Loucy (cell line): ENCODE data around the gene NDRG2.

Experiments
- H2AFZ ChIP-seq: fragments of 200-600 bp; sonication (generic); 2 replicates; pipeline ENCODE4 v1.6.0; 2016; ENCODE audit warnings: antibody characterized with exemption, mild to moderate bottlenecking, low read length, moderate library complexity
- H3F3A ChIP-seq: fragments of 200-600 bp; 2 replicates; pipeline ENCODE4 v1.6.0; 2016; ENCODE audit warnings: antibody characterized with exemption, low read depth, mild to moderate bottlenecking
- H3K27me3 ChIP-seq: fragments of 200-600 bp; sonication (generic); 2 replicates; pipeline ENCODE4 v1.6.1; 2014; ENCODE audit warnings: low read length, mild to moderate bottlenecking; ENCODE audit not compliant: insufficient read depth, poor library complexity, severe bottlenecking
- H3K36me3 ChIP-seq: fragments of 200-600 bp; sonication (generic); 2 replicates; pipeline ENCODE4 v1.6.1; 2016; ENCODE audit warnings: low read length; ENCODE audit not compliant: insufficient read depth
- H3K4me1 ChIP-seq: fragments of 200-600 bp; sonication (generic); 2 replicates; pipeline ENCODE4 v1.5.1; 2014; ENCODE audit warnings: low read length, mild to moderate bottlenecking; ENCODE audit not compliant: insufficient read depth, poor library complexity, severe bottlenecking
- H3K4me2 ChIP-seq: fragments of 200-600 bp; sonication (generic); 2 replicates; pipeline ENCODE4 v1.6.0; 2014; ENCODE audit warnings: antibody characterized with exemption, low read length, low read depth, mild to moderate bottlenecking; ENCODE audit not compliant: poor library complexity, severe bottlenecking
- H3K4me3 ChIP-seq: fragments of 200-600 bp; sonication (generic); 2 replicates; pipeline ENCODE4 v1.5.1; 2014; ENCODE audit warnings: low read length, mild to moderate bottlenecking, mixed read lengths; ENCODE audit not compliant: poor library complexity, severe bottlenecking
- H3K79me2 ChIP-seq: fragments of 200-600 bp; sonication (generic); 2 replicates; pipeline ENCODE4 v1.6.1; 2014; ENCODE audit warnings: low read length; ENCODE audit not compliant: insufficient read depth
- H3K9ac ChIP-seq: fragments of 200-600 bp; sonication (generic); 2 replicates; pipeline ENCODE4 v1.6.0; 2014; ENCODE audit warnings: mild to moderate bottlenecking, low read depth, low read length, moderate library complexity; ENCODE audit not compliant: poor library complexity, severe bottlenecking
- H3K9me2 ChIP-seq: fragments of 200-600 bp; sonication (generic); replicated peaks from 2 replicates; pipeline ENCODE4 v1.6.1; 2016; ENCODE audit warnings: low read depth, low read length, mixed read lengths
- H3K9me3 ChIP-seq: fragments of 200-600 bp; sonication (generic); 2 replicates; pipeline ENCODE4 v1.6.1; 2014; ENCODE audit warnings: mild to moderate bottlenecking, antibody characterized with exemption, low read length, low read depth; ENCODE audit not compliant: insufficient read depth
- H4K20me1 ChIP-seq: fragments of 200-600 bp; sonication (generic); 2 replicates; pipeline ENCODE4 v1.6.0; 2014; ENCODE audit warnings: antibody characterized with exemption, low read length, mild to moderate bottlenecking; ENCODE audit not compliant: insufficient read depth, poor library complexity, severe bottlenecking
- CTCF ChIP-seq: fragments of 200-600 bp; sonication (generic); conservative IDR thresholded peaks from 2 replicates; pipeline ENCODE4 v1.5.1; 2014; ENCODE audit warnings: mild to moderate bottlenecking, antibody characterized with exemption, low read length
- EZH2phosphoT487 ChIP-seq: fragments of 200-600 bp; IDR thresholded peaks from 2 replicates; pipeline ENCODE4 v1.6.1; 2018; ENCODE audit warnings: antibody characterized with exemption, mild to moderate bottlenecking, moderate library complexity, borderline replicate concordance

The NDRG2 gene

GRCh38 chr14:20999591-20999990 lies 25.3 kb downstream of the NDRG2 start:
- Histone ChIP-seq H3K4me2 (no peak overlapping the region), H3K9me2 (no peaks in the 10 kb centered on the region), H3K4me1 (no peaks in the 10 kb centered on the region), H2AFZ (no peak overlapping the region), H3K9ac (no peak overlapping the region), H3K9me3 (no peaks in the 10 kb centered on the region), H3F3A (no peaks in the 10 kb centered on the region), H3K36me3 (peaks cover 22% of the 10 kb centered on the region), H4K20me1 (no peaks in the 10 kb centered on the region), H3K4me3 (no peak overlapping the region), H3K27me3 (no peaks in the 10 kb centered on the region), H3K79me2 (no peaks in the 10 kb centered on the region)
- no peak for TF ChIP-seq CTCF
- TF ChIP-seq EZH2phosphoT487, result no peak

DNA sequence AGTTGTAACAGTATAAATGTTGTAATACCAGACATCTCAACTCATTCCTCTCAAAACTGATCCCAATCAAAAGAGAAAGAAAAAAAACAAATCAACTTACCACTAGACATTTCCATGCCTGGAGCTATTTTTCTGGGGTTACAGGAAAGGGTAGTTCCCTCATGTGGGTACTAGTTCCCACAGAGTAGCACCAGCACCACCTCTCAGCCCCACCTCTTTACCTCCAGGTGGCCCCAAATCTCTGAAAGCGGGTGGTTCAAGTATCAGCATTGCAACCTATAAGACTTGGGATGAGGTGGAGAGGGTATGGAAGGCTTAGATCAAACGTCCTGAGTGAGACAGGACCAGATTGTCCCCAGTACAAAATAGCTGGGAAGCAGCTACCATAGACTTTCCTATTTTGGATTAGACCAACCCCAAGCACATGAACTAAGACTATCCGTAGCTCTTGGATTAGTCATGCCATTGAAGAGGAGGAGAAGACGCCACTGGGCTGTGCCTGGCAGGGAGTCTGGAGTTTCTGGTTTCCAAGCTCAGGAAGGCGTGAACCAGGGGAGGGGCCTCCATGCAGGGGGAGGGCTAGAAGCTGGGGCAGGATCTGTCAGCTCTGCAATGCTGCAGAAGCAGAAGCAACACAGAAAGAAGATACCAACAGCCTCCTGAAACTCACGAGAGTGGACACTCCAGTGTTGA lies 26.0 kb downstream of the NDRG2 start, which contains the start of gene SLC39A2:
Gene SLC39A2, plus strand, starts transcription at position 620 of the 693 bp plus-strand sequence. CDS start 154 bp downstream, outside the sequence.
- H3K4me1 ChIP-seq, result no peaks in the 10 kb centered on the region
- peaks cover 3% of the 10 kb centered on the region for H4K20me1 ChIP-seq
- H3K9me3 ChIP-seq, result no peaks in the 10 kb centered on the region
- H3K27me3 ChIP-seq, result no peaks in the 10 kb centered on the region
- peaks cover 29% of the 10 kb centered on the region for H3K36me3 ChIP-seq
- H3K9me2 ChIP-seq, result no peaks in the 10 kb centered on the region
- TF ChIP-seq CTCF (no peak), EZH2phosphoT487 (no peak)
- no peaks in the 10 kb centered on the region for H3F3A ChIP-seq
- H3K4me3 ChIP-seq, result no peak within 1 kb of the TSS
- no peak within 1 kb of the TSS for H3K4me2 ChIP-seq
- H3K79me2 ChIP-seq, result no peaks in the 10 kb centered on the region
- no peak within 1 kb of the TSS for H2AFZ ChIP-seq
- H3K9ac ChIP-seq, result no peak within 1 kb of the TSS

- Histone ChIP-seq H3K4me2 (no peak overlapping the region), H3K9me2 (no peaks in the 10 kb centered on the region)
Observed at GRCh38 chr14:20998139-20998538, 26.7 kb downstream of the NDRG2 start.

More at GRCh38 chr14:20998139-20998538, 26.7 kb downstream of the NDRG2 start:
- Histone ChIP-seq H3K4me1 (peaks cover 1% of the 10 kb centered on the region), H3K9ac (no peak overlapping the region), H3K36me3 (peaks cover 35% of the 10 kb centered on the region), H4K20me1 (peaks cover 3% of the 10 kb centered on the region), H3K4me3 (no peak overlapping the region), H3K27me3 (no peaks in the 10 kb centered on the region), H3F3A (no peaks in the 10 kb centered on the region), H2AFZ (no peak overlapping the region), H3K79me2 (peaks cover 2% of the 10 kb centered on the region; the same call in 1 of the 2 replicates), H3K9me3 (no peaks in the 10 kb centered on the region)
- TF ChIP-seq CTCF, result no peak
